Nephron progenitor cell (in vitro differentiated cells): Measurements from ENCODE around the gene EHHADH.

Experiments used
- DNase-seq: peaks from one replicate; pipeline ENCODE4 v3.0.0; 2021
- H3K27ac Mint-ChIP-seq: 2 replicates; pipeline ENCODE4 v1.8.0; 2021; ENCODE audit warnings: mild to moderate bottlenecking, moderate library complexity, mixed read lengths
- H3K27me3 Mint-ChIP-seq: 2 replicates; pipeline ENCODE4 v1.8.0; 2021; ENCODE audit warnings: mild to moderate bottlenecking, low read depth, mixed read lengths; ENCODE audit not compliant: poor library complexity
- H3K36me3 Mint-ChIP-seq: 2 replicates; pipeline ENCODE4 v1.8.0; 2021; ENCODE audit warnings: low read depth, mixed read lengths
- H3K4me1 Mint-ChIP-seq: 2 replicates; pipeline ENCODE4 v1.8.0; 2021; ENCODE audit warnings: mixed read lengths
- H3K4me3 Mint-ChIP-seq: 2 replicates; pipeline ENCODE4 v1.8.0; 2021; ENCODE audit warnings: mild to moderate bottlenecking, moderate library complexity, mixed read lengths
- H3K9me3 Mint-ChIP-seq: 2 replicates; pipeline ENCODE4 v1.8.0; 2021; ENCODE audit warnings: mild to moderate bottlenecking, moderate library complexity, mixed read lengths
- CTCF ChIP-seq: fragments of 200-600 bp; sonication (generic); IDR thresholded peaks from 2 replicates; pipeline ENCODE4 v1.5.0; 2021; ENCODE audit warnings: antibody characterized with exemption

The EHHADH gene

GRCh38 chr3:185205865-185206264, 48.0 kb downstream of the EHHADH start:
- TF ChIP-seq CTCF = no peak
- peak overlapping the region; percentile 14 for H3K27ac Mint-ChIP-seq
- no peak overlapping the region for H3K4me3 Mint-ChIP-seq
- peaks cover 36% of the 10 kb centered on the region for H3K4me1 Mint-ChIP-seq
- peaks cover 6% of the 10 kb centered on the region for H3K9me3 Mint-ChIP-seq
- no peak for DNase-seq
- peaks cover 3% of the 10 kb centered on the region for H3K27me3 Mint-ChIP-seq
- peaks cover 9% of the 10 kb centered on the region for H3K36me3 Mint-ChIP-seq

- H3K4me3 Mint-ChIP-seq = no peak overlapping the region
- no peak for DNase-seq
- no peak overlapping the region for H3K27ac Mint-ChIP-seq
- H3K9me3 Mint-ChIP-seq = peaks cover 8% of the 10 kb centered on the region
- H3K4me1 Mint-ChIP-seq = peaks cover 35% of the 10 kb centered on the region
- TF ChIP-seq CTCF = no peak
- H3K27me3 Mint-ChIP-seq = peaks cover 3% of the 10 kb centered on the region
- H3K36me3 Mint-ChIP-seq = peaks cover 13% of the 10 kb centered on the region
Measured at GRCh38 chr3:185204894-185205293, 49.0 kb downstream of the EHHADH start.

GRCh38 chr3:185200639-185201038, 53.2 kb downstream of the EHHADH start:
- Mint-ChIP-seq H3K4me1 (peaks cover 5% of the 10 kb centered on the region), H3K27me3 (peaks cover 6% of the 10 kb centered on the region), H3K27ac (no peak overlapping the region), H3K9me3 (peaks cover 8% of the 10 kb centered on the region), H3K4me3 (no peak overlapping the region), H3K36me3 (peaks cover 13% of the 10 kb centered on the region)
- no peak for DNase-seq
- no peak for TF ChIP-seq CTCF

- H3K36me3 Mint-ChIP-seq = peaks cover 13% of the 10 kb centered on the region
- peaks cover 16% of the 10 kb centered on the region for H3K9me3 Mint-ChIP-seq
- no peak overlapping the region for H3K27ac Mint-ChIP-seq
- TF ChIP-seq CTCF = no peak
- no peak for DNase-seq
- H3K4me3 Mint-ChIP-seq = no peak overlapping the region
- H3K4me1 Mint-ChIP-seq = no peaks in the 10 kb centered on the region
- H3K27me3 Mint-ChIP-seq = peaks cover 6% of the 10 kb centered on the region
Measured at GRCh38 chr3:185199671-185200070, 54.2 kb downstream of the EHHADH start.

- Mint-ChIP-seq H3K4me1 (no peaks in the 10 kb centered on the region), H3K27ac (no peak overlapping the region), H3K4me3 (no peak overlapping the region), H3K36me3 (peaks cover 13% of the 10 kb centered on the region), H3K9me3 (peaks cover 17% of the 10 kb centered on the region), H3K27me3 (peaks cover 8% of the 10 kb centered on the region)
- TF ChIP-seq CTCF = no peak
- no peak for DNase-seq
Measured at GRCh38 chr3:185199206-185199605, 54.6 kb downstream of the EHHADH start.

GRCh38 chr3:185197068-185197467, 56.8 kb downstream of the EHHADH start:
- TF ChIP-seq CTCF = no peak
- peaks cover 25% of the 10 kb centered on the region for H3K9me3 Mint-ChIP-seq
- no peak overlapping the region for H3K27ac Mint-ChIP-seq
- H3K4me1 Mint-ChIP-seq = no peaks in the 10 kb centered on the region
- H3K36me3 Mint-ChIP-seq = peaks cover 13% of the 10 kb centered on the region
- peaks cover 10% of the 10 kb centered on the region for H3K27me3 Mint-ChIP-seq
- H3K4me3 Mint-ChIP-seq = no peak overlapping the region
- no peak for DNase-seq
